Activated B cell treated with CpG ODN at 0.5 μM for 24 hours (primary cell): ENCODE data around the gene UGT1A10. TPM values are rescaled to one million over a fixed set of nuclear protein-coding genes. Genes with fewer than 3 reads are reported as not detected.
"Not testable (repeated sequence)": the region's sequence is repeated elsewhere in the genome, so short reads cannot be mapped to it uniquely, and the experiment has no call there.

ENCODE experiments used
- ATAC-seq: fragments of 200-7000 bp; cut with Tn5 transposase; one replicate; pipeline ENCODE4 v1.10.0; 2021; ENCODE audit warnings: low read depth, mild to moderate bottlenecking, moderate library complexity
- CTCF ChIA-PET: fragments of 350-600 bp; sonication (Branson Sonifier 250); formaldehyde crosslinking; loops from one replicate; lab custom pipeline; 2021; ENCODE audit warnings: antibody characterized with exemption; lab: Charles Lee
- POLR2A ChIA-PET: fragments of 350-600 bp; sonication (Branson Sonifier 250); formaldehyde crosslinking; loops from one replicate; lab custom pipeline; 2021; ENCODE audit warnings: antibody characterized with exemption; lab: Charles Lee
- DNase-seq: peaks from one replicate; pipeline ENCODE4 v3.0.0; 2022
- H3K27ac Mint-ChIP-seq: one replicate; pipeline ENCODE4 v1.8.0; 2020; ENCODE audit warnings: mixed read lengths
- H3K27me3 Mint-ChIP-seq: one replicate; pipeline ENCODE4 v1.8.0; 2021; ENCODE audit warnings: mixed read lengths
- H3K36me3 Mint-ChIP-seq: one replicate; pipeline ENCODE4 v1.8.0; 2021; ENCODE audit warnings: low read depth, mixed read lengths
- H3K4me1 Mint-ChIP-seq: one replicate; pipeline ENCODE4 v1.8.0; 2021; ENCODE audit warnings: mixed read lengths
- H3K4me3 Mint-ChIP-seq: one replicate; pipeline ENCODE4 v1.8.0; 2020; ENCODE audit warnings: mild to moderate bottlenecking, mixed read lengths
- H3K9me3 Mint-ChIP-seq: one replicate; pipeline ENCODE4 v1.8.0; 2020; ENCODE audit warnings: mixed read lengths
- intact Hi-C: fragments of 100-400 bp; cut with micrococcal nuclease; formaldehyde crosslinking; loops from one replicate; pipeline ENCODE4 v1.15.1; 2024
- total RNA-seq: library from RNA; stranded (reverse); gene quantifications from 2 replicates; pipeline ENCODE4 v1.2.3, GENCODE V29; 2022
- TF ChIP-seq, protein P1 (sequence below): fragments of 200-600 bp; IDR thresholded peaks from one replicate; pipeline ENCODE4 v1.8.0; 2022; ENCODE audit warnings: antibody characterized with exemption, mild to moderate bottlenecking

UGT1A10 gene
- total RNA-seq, 1 donor from 2014 or later: not detected

DNA sequence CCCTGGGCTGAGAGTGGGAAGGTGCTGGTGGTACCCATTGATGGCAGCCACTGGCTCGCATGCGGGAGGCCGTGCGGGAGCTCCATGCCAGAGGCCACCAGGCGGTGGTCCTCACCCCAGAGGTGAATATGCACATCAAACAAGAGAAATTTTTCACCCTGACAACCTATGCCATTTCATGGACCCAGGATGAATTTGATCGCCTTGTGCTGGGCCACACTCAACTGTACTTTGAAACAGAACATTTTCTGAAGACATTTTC is 111.0 kb downstream of the UGT1A10 start:
- intact Hi-C loops: no loop called here
- no peak overlapping the region for H3K4me3 Mint-ChIP-seq
- CTCF ChIA-PET: no interaction called here
- POLR2A ChIA-PET: no interaction called here
- no peak for DNase-seq
- TF ChIP-seq, protein P1, sequence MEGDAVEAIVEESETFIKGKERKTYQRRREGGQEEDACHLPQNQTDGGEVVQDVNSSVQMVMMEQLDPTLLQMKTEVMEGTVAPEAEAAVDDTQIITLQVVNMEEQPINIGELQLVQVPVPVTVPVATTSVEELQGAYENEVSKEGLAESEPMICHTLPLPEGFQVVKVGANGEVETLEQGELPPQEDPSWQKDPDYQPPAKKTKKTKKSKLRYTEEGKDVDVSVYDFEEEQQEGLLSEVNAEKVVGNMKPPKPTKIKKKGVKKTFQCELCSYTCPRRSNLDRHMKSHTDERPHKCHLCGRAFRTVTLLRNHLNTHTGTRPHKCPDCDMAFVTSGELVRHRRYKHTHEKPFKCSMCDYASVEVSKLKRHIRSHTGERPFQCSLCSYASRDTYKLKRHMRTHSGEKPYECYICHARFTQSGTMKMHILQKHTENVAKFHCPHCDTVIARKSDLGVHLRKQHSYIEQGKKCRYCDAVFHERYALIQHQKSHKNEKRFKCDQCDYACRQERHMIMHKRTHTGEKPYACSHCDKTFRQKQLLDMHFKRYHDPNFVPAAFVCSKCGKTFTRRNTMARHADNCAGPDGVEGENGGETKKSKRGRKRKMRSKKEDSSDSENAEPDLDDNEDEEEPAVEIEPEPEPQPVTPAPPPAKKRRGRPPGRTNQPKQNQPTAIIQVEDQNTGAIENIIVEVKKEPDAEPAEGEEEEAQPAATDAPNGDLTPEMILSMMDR: no peak
- H3K27me3 Mint-ChIP-seq: peaks cover 19% of the 10 kb centered on the region
- ATAC-seq: no peak
- H3K27ac Mint-ChIP-seq: no peak overlapping the region
- peaks cover 7% of the 10 kb centered on the region for H3K9me3 Mint-ChIP-seq
- H3K4me1 Mint-ChIP-seq: no peaks in the 10 kb centered on the region
- H3K36me3 Mint-ChIP-seq: no peaks in the 10 kb centered on the region

DNA sequence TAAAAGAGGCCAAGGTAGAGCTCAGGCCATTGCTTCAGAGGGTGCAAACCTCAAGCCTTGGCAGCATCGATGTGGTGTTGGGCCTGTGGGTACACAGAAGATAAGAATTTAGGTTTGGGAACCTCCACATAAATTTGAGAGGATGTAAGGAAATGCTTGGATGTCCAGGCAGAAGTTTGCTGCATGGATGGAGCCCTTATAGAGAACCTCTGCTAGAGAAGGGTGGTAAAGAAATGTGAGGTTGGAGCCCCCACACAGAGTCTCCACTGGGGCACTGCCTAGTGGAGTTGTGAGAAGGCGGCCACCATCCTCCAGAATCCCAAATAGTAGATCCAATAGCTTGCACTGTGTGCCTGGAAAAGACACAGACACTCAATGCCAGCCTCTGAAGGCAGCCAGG is 114.4 kb downstream of the UGT1A10 start:
- H3K36me3 Mint-ChIP-seq, H3K4me1 Mint-ChIP-seq, POLR2A ChIA-PET, intact Hi-C loops, H3K27ac Mint-ChIP-seq, H3K9me3 Mint-ChIP-seq, H3K4me3 Mint-ChIP-seq, CTCF ChIA-PET, ATAC-seq, DNase-seq: not testable (repeated sequence)
- H3K27me3 Mint-ChIP-seq: peaks cover 26% of the 10 kb centered on the region

DNA sequence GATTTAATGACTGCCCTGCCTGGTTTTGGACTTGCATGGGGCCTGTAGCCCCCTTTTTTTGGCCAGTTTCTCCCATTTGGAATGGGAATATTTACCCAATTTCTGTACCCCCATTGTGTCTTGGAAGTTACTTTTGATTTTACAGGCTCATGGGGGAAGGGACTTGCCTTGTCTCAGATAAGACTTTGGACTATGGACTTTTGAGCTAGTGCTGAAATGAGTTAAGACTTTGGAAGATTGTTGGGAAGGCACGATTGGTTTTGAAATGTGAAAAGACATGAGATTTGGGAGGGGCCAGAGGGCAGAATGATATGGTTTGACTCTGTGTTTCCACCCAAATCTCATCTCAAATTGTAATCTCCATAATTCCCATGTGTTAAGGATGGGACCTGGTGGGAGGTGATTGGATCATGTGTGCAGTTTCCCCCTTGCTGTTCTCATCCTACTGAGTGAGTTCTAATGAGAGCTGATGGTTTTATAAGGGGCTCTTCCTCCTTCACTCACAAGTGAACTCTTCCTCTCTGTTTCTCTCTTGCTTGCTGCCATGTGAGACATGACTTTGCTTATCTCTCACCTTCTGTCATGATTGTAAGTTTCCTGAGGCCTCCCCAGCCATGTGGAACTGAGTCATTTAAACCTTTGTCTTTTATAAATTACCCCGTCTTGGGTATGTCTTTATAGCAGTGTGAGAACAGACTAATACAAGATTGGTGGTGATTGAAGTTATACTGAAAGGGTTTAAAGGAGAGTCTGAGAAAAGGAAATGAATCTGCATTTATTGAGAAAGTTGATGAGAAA is 115.2 kb downstream of the UGT1A10 start:
- CTCF ChIA-PET: not testable (repeated sequence)

DNA sequence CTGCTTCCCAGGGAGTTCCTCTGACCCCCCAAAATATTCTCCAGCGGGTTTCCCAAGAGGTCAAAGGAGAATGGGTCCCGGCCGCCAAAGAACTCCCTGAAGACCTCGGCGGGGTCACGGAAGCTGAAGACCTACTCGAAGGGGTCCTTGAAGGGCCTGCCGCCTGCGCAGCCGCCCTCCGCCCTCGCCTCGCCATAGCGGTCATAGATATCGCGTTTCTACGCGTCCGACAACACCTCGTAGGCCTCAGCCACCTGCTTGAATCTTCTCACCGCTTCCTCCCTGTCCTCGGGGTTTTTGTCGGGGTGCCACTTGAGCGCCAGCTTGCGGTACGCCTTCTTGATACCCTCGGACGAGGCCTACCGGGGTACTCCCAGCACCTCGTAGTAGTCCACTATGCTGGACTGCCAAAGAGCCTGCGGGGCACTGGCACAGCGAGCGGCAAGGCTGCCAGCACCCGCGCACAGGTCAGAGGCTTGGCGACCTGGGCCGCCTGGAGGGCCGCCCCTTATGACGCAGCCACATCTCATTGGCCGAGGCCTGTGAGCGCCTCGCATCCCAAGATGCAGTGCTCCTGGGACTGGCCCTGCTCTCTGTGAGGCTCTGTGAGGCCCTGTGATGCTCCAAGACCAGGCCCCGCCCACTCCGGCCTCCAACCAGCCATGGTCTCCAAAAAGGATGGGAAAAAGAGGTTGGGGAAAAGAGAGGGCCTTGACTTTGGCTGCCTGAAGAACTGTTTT is 118.8 kb downstream of the UGT1A10 start:
- Mint-ChIP-seq H3K27ac (no peak overlapping the region), H3K4me1 (no peaks in the 10 kb centered on the region), H3K4me3 (no peak overlapping the region), H3K9me3 (peaks cover 7% of the 10 kb centered on the region), H3K27me3 (peaks cover 21% of the 10 kb centered on the region), H3K36me3 (no peaks in the 10 kb centered on the region)
- no peak for ATAC-seq
- intact Hi-C loops: no loop called here
- no peak for DNase-seq
- ChIA-PET POLR2A (no interaction called here), CTCF (no interaction called here)
- TF ChIP-seq, protein P1: no peak

More for the DNA sequence above, 115.2 kb downstream of the UGT1A10 start:
- peaks cover 27% of the 10 kb centered on the region for H3K27me3 Mint-ChIP-seq
- intact Hi-C loops, H3K4me3 Mint-ChIP-seq, H3K27ac Mint-ChIP-seq, H3K9me3 Mint-ChIP-seq, DNase-seq, H3K36me3 Mint-ChIP-seq, ATAC-seq, H3K4me1 Mint-ChIP-seq: not testable (repeated sequence)
- POLR2A ChIA-PET: interaction anchor here (0.5 kb wide), 1 partner anchor 293 kb away, joined by 5 read pairs; no protein-coding TSS in a partner anchor

DNA sequence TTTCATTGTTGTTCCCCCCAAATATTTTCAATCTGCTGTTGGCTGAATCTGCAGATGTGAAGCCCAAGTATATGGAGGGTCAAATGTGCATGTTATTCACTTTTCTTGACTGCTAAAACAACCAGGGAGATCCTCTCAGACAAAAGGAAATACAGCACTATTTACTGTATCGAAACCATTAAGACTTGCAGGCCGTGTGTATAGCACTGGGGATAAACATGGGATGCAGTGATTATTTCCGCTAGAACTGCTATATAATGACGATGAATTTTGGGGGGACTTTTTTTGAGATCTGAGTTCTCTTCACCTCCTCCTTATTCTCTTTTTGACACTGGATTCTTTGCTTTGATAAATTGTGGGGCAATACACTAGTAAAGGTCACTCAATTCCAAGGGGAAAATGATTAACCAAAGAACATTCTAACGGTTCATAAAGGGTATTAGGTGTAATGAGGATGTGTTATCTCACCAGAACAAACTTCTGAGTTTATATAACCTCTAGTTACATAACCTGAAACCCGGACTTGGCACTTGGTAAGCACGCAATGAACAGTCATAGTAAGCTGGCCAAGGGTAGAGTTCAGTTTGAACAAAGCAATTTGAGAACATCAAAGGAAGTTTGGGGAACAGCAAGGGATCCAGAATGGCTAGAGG is 120.3 kb downstream of the UGT1A10 start:
- H3K4me1 Mint-ChIP-seq: no peaks in the 10 kb centered on the region
- no peak overlapping the region for H3K27ac Mint-ChIP-seq
- no peak overlapping the region for H3K4me3 Mint-ChIP-seq
- TF ChIP-seq, protein P1: no peak
- POLR2A ChIA-PET: no interaction called here
- CTCF ChIA-PET: no interaction called here
- DNase-seq (no peak), ATAC-seq (no peak)
- intact Hi-C loops: no loop called here
- H3K36me3 Mint-ChIP-seq: no peaks in the 10 kb centered on the region
- H3K27me3 Mint-ChIP-seq: peaks cover 22% of the 10 kb centered on the region
- peaks cover 4% of the 10 kb centered on the region for H3K9me3 Mint-ChIP-seq

DNA sequence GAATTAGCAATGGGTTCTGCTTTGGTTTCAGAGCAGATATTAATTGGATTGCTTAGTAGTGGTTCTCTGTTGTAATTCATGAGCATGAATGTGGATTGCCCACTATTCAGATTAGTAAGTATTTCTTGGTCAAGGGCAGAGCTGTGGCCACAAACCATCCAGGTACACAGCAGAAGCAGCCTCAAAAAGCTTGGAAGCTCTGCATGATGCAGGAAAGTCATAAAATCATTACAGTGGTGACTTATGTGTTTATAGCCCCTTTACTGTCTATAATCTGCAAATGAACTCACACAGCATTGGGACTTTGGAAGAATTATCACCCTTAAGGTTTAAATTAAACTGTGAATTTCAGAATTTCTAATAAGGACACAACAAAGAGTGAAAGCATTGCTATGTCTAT is 121.9 kb downstream of the UGT1A10 start:
- CTCF ChIA-PET: no interaction called here
- Mint-ChIP-seq H3K27ac (no peak overlapping the region), H3K27me3 (peaks cover 22% of the 10 kb centered on the region), H3K4me1 (no peaks in the 10 kb centered on the region), H3K36me3 (no peaks in the 10 kb centered on the region), H3K4me3 (no peak overlapping the region), H3K9me3 (no peaks in the 10 kb centered on the region)
- TF ChIP-seq, protein P1: no peak
- intact Hi-C loops: no loop called here
- POLR2A ChIA-PET: no interaction called here
- ATAC-seq (no peak), DNase-seq (no peak)
